Measurements from ENCODE around the gene RACGAP1. TPM values are rescaled to one million over a fixed set of nuclear protein-coding genes. Genes with fewer than 3 reads are reported as not detected.

The RACGAP1 gene
- polyA plus RNA-seq, 1 donor = 20.7 TPM

- DNase-seq (ENCODE audit: low read depth) = no peak
These were observed 31.9 kb upstream of the RACGAP1 start, which contains the start of gene ASIC1 for GRCh38 chr12:50057000-50057841. TSS of gene ASIC1 (plus strand) at chr12:50057596. CDS start at chr12:50058767, 1,171 bp downstream.

- no peak for DNase-seq (ENCODE audit: low read depth)
These were observed 31.3 kb upstream of the RACGAP1 start for GRCh38 chr12:50056639-50056976.

GRCh38 chr12:50055831-50056638 lies 30.7 kb upstream of the RACGAP1 start:
- DNase-seq (ENCODE audit: low read depth) = no peak

- no peak for DNase-seq (ENCODE audit: low read depth)
These were observed 28.3 kb upstream of the RACGAP1 start for GRCh38 chr12:50053583-50053982.

GRCh38 chr12:50052964-50053363 lies 27.7 kb upstream of the RACGAP1 start:
- DNase-seq (ENCODE audit: low read depth) = no peak

- DNase-seq (ENCODE audit: low read depth) = no peak
These were observed 27.2 kb upstream of the RACGAP1 start for GRCh38 chr12:50052544-50052943.

- DNase-seq (ENCODE audit: low read depth) = no peak
These were observed 26.0 kb upstream of the RACGAP1 start for GRCh38 chr12:50051101-50051806.

- no peak for DNase-seq (ENCODE audit: low read depth)
These were observed 25.3 kb upstream of the RACGAP1 start for GRCh38 chr12:50050410-50051098.

GRCh38 chr12:50050119-50050385 lies 24.8 kb upstream of the RACGAP1 start:
- DNase-seq (ENCODE audit: low read depth) = no peak

GRCh38 chr12:50049254-50050118 lies 24.2 kb upstream of the RACGAP1 start:
- no peak for DNase-seq (ENCODE audit: low read depth)

- no peak for DNase-seq (ENCODE audit: low read depth)
These were observed 22.5 kb upstream of the RACGAP1 start for GRCh38 chr12:50047693-50048250.

GRCh38 chr12:50043854-50044253 lies 18.6 kb upstream of the RACGAP1 start:
- DNase-seq (ENCODE audit: low read depth) = no peak

GRCh38 chr12:50043308-50043707 lies 18.0 kb upstream of the RACGAP1 start:
- DNase-seq (ENCODE audit: low read depth) = no peak

GRCh38 chr12:50042693-50043092 lies 17.4 kb upstream of the RACGAP1 start:
- DNase-seq (ENCODE audit: low read depth) = no peak

- no peak for DNase-seq (ENCODE audit: low read depth)
These were observed 16.7 kb upstream of the RACGAP1 start for GRCh38 chr12:50041962-50042361.

- DNase-seq (ENCODE audit: low read depth) = no peak
These were observed 16.0 kb upstream of the RACGAP1 start for GRCh38 chr12:50041062-50041860.

- no peak for DNase-seq (ENCODE audit: low read depth)
These were observed 15.4 kb upstream of the RACGAP1 start for GRCh38 chr12:50040657-50041056.

GRCh38 chr12:50039151-50039835 lies 14.0 kb upstream of the RACGAP1 start:
- DNase-seq (ENCODE audit: low read depth) = no peak

GRCh38 chr12:50038336-50038735 lies 13.0 kb upstream of the RACGAP1 start:
- DNase-seq (ENCODE audit: low read depth) = no peak
